Bronchial epithelial cell (primary cell): ENCODE data around the gene DHFR. TPM values are rescaled to one million over a fixed set of nuclear protein-coding genes. Genes with fewer than 3 reads are reported as not detected.

Source experiments
- DNase-seq: peaks from one replicate; pipeline ENCODE4 v3.0.0-alpha.2; 2010; ENCODE audit warnings: low read depth
- FAIRE-seq: peaks from 2 replicates; lab custom pipeline; 2011; peaks lifted over from hg19 to GRCh38; lab: Jason Lieb, UNC
- H3K27me3 ChIP-seq: 2 replicates; pipeline ENCODE4 v1.5.1; 2011; ENCODE audit warnings: low read length; ENCODE audit not compliant: control insufficient read depth, insufficient read depth
- H3K36me3 ChIP-seq: 2 replicates; pipeline ENCODE4 v1.5.1; 2011; ENCODE audit warnings: low read length; ENCODE audit not compliant: control insufficient read depth, insufficient read depth
- H3K4me3 ChIP-seq: 2 replicates; pipeline ENCODE4 v1.5.1; 2011; ENCODE audit warnings: mild to moderate bottlenecking, low read depth, low read length, control low read depth
- total RNA-seq: library from RNA; depleted of rRNA; stranded (reverse); fragments of >200 nt; gene quantifications from 2 replicates; pipeline ENCODE4 v1.2.1, GENCODE V29; 2014
- TF ChIP-seq, protein P1 (sequence below): IDR thresholded peaks from 2 replicates; pipeline ENCODE4 v1.5.1; 2011; ENCODE audit warnings: mild to moderate bottlenecking, moderate library complexity, low read length, control low read depth, inconsistent platforms; ENCODE audit not compliant: insufficient read depth, severe bottlenecking

The DHFR gene
- total RNA-seq, 1 donor from 2014 or later: 1.8 TPM

DNA sequence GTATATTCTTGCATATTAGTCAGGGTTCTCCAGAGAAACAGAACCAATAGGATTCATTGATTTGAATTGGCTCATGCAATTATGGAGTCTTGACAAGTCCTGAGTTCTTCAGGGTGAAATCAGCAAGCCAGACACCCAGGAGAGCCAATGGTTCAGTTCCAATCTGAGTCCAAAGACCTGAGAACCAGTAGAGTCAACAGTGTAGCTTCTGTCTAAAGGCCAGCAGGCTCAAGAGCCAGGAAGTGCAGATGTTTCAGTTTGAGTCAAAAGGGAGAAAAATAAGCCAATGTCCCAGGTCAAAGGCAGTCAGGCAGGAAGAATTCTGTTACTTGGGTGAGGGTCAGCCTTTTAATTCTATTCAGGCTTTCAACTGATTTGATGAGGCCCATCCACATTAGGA, 47.0 kb downstream of the DHFR start:
- no peaks in the 10 kb centered on the region for H3K36me3 ChIP-seq
- no peak overlapping the region for H3K4me3 ChIP-seq
- TF ChIP-seq, protein P1, sequence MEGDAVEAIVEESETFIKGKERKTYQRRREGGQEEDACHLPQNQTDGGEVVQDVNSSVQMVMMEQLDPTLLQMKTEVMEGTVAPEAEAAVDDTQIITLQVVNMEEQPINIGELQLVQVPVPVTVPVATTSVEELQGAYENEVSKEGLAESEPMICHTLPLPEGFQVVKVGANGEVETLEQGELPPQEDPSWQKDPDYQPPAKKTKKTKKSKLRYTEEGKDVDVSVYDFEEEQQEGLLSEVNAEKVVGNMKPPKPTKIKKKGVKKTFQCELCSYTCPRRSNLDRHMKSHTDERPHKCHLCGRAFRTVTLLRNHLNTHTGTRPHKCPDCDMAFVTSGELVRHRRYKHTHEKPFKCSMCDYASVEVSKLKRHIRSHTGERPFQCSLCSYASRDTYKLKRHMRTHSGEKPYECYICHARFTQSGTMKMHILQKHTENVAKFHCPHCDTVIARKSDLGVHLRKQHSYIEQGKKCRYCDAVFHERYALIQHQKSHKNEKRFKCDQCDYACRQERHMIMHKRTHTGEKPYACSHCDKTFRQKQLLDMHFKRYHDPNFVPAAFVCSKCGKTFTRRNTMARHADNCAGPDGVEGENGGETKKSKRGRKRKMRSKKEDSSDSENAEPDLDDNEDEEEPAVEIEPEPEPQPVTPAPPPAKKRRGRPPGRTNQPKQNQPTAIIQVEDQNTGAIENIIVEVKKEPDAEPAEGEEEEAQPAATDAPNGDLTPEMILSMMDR: no peak
- no peak for DNase-seq
- H3K27me3 ChIP-seq: no peaks in the 10 kb centered on the region
- FAIRE-seq: no peak

DNA sequence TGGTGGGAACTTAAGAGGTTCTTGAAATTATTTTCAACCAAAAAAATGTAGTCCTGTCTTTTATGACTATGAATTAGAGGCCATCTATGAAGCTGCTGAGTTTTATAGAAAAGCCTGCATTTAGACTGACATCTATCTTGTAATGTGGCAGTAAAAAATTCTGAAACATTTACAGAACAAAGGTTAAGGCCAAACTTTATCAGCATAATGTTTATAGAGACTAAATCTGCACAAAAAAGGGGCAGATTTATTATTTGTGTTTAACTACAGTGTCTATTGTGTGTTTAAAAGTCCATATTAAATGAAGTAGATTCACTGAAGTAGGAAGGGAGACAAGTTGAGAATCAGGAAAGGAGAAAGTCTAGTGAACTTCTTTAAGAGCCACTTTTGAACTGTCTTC, 47.4 kb downstream of the DHFR start:
- Histone ChIP-seq H3K4me3 (no peak overlapping the region), H3K27me3 (no peaks in the 10 kb centered on the region), H3K36me3 (no peaks in the 10 kb centered on the region)
- FAIRE-seq (no peak), DNase-seq (no peak)
- TF ChIP-seq, protein P1: no peak

DNA sequence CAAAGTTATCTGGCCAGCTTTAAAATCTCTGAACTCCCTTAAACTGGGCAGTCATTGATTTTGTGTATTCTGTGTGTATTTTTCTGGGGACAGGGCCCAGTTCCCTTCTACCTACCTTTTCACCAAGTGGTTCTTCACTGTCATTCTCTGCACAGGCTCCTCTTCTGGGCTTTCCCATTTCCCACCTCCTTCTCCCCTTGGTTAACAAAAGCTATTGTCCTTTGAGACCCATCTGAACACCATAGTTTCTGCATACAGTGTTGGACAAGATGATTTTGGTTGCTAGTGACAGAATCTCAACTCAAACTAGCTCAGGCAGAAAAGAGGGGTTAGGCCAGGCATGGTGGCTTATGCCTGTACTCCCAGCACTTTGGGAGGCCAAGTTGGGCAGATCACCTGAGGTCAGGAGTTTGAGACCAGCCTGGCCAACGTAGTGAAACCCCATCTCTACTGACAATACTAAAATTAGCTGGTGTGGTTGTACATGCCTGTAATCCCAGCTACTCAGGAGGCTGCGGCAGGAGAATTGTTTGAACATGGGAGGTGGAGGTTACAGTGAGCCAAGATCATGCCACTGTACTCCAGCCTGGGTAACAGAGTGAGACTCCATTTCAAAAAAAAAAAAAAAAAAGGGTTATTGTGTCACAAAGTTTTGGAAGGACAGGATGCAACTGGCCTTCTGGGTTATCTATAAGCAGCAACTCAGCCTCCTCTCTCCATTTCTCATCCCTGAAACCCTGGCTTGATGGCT, 53.7 kb downstream of the DHFR start:
- TF ChIP-seq, protein P1: no peak
- FAIRE-seq: no peak
- Histone ChIP-seq H3K4me3 (no peak overlapping the region), H3K36me3 (no peaks in the 10 kb centered on the region), H3K27me3 (no peaks in the 10 kb centered on the region)
- DNase-seq: no peak

DNA sequence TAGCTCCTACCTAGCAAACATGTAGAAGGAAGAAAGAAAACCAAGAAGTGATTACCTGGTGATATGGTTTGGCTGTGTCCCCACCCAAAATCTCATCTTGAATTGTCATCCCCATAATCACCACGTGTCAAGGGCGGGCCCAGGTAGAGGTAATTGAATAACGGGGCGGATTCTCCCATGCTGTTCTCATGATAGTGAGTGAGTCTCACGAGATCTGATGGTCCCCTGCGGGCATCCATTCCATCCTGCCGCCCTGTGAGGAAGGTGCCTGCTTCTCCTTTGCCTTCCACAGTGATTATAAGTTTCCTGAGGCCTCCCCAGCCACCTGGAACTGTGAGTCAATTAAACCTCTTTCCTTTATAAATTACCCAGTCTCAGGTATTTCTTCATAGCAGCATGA, 57.3 kb downstream of the DHFR start:
- Histone ChIP-seq H3K27me3 (no peaks in the 10 kb centered on the region), H3K4me3 (no peak overlapping the region), H3K36me3 (no peaks in the 10 kb centered on the region)
- TF ChIP-seq, protein P1: no peak
- no peak for FAIRE-seq
- DNase-seq: no peak

GRCh38 chr5:80594810-80595209, 60.0 kb downstream of the DHFR start:
- no peaks in the 10 kb centered on the region for H3K27me3 ChIP-seq
- H3K4me3 ChIP-seq: no peak overlapping the region
- FAIRE-seq (peak; percentile 72), DNase-seq (no peak)
- TF ChIP-seq, protein P1: no peak
- H3K36me3 ChIP-seq: no peaks in the 10 kb centered on the region

GRCh38 chr5:80592761-80593160, 62.0 kb downstream of the DHFR start:
- no peaks in the 10 kb centered on the region for H3K27me3 ChIP-seq
- TF ChIP-seq, protein P1: no peak
- FAIRE-seq (no peak), DNase-seq (no peak)
- H3K4me3 ChIP-seq: no peak overlapping the region
- no peaks in the 10 kb centered on the region for H3K36me3 ChIP-seq
